Activated CD8-positive, alpha-beta memory T cell treated with anti-CD3 and anti-CD28 coated beads for 36 hours (primary cell): ENCODE data around the gene SLC35E1. TPM values are rescaled to one million over a fixed set of nuclear protein-coding genes. Genes with fewer than 3 reads are reported as not detected.
"Not testable (repeated sequence)": the region's sequence is repeated elsewhere in the genome, so short reads cannot be mapped to it uniquely, and the experiment has no call there.

Source experiments
- CTCF ChIA-PET: fragments of 350-600 bp; sonication (Branson Sonifier 250); formaldehyde crosslinking; loops from one replicate; lab custom pipeline; 2021; ENCODE audit warnings: antibody characterized with exemption; lab: Charles Lee
- POLR2A ChIA-PET: fragments of 350-600 bp; sonication (Branson Sonifier 250); formaldehyde crosslinking; loops from one replicate; lab custom pipeline; 2021; ENCODE audit warnings: antibody characterized with exemption; lab: Charles Lee
- total RNA-seq, 2 experiments: library from RNA; stranded (reverse); gene quantifications; one replicate each; pipeline ENCODE4 v1.2.3, GENCODE V29; 2021

SLC35E1 gene
- total RNA-seq, 2 experiments from 2014 or later: 54.3 to 56.1 TPM

DNA sequence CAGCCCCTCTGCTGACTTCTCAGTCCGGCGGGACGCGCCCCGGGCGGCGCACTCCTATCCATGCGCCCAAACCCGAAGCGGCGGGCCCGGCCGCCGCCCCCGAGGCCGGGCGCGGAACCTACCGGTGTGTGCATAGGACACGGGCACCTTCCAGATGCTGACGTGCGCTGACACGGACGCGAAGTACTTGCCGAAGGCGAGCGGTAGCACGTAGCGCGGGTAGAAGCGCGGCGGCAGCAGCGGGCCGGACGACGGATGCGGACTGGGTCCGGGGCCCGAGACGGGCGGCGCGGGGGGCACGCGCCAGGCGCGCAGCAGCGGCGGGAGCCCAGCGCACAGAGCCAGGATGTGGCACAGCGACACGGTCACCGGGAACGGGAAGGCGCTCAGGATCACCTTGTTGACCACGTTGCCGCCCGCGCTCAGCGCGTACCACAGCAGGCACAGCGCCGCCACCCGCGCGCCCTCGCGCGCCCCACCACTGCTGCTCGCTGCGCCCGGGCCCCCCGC lies 338 bp downstream of the SLC35E1 start:
- POLR2A ChIA-PET: interaction anchor here (1.2 kb wide), 1 partner anchor 13 kb away, joined by 8 read pairs; no protein-coding TSS in a partner anchor
- CTCF ChIA-PET: interaction anchor here (1.5 kb wide), 1 partner anchor 13 kb away, joined by 4 read pairs; no protein-coding TSS in a partner anchor

DNA sequence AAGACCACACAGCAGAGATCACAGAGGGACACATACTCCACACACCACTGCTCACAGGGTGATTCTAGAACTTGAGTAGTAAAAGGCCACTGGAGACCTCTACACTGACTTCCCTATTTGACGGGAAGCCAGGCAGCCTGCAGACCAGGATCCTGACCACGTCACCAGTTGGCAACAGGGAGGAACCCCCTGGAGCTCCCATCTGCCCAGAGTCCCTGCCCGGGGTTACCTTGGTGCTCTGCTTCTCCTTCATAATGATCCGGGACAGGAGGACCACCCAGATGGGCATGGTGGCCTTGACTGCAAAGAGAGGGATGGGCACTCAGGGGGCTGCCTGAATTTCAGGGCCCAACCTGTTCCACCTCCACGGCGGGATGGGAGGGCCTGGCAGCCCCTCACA lies 932 bp downstream of the SLC35E1 start:
- CTCF ChIA-PET: interaction anchor here (1.5 kb wide), 1 partner anchor 13 kb away, joined by 4 read pairs; no protein-coding TSS in a partner anchor

DNA sequence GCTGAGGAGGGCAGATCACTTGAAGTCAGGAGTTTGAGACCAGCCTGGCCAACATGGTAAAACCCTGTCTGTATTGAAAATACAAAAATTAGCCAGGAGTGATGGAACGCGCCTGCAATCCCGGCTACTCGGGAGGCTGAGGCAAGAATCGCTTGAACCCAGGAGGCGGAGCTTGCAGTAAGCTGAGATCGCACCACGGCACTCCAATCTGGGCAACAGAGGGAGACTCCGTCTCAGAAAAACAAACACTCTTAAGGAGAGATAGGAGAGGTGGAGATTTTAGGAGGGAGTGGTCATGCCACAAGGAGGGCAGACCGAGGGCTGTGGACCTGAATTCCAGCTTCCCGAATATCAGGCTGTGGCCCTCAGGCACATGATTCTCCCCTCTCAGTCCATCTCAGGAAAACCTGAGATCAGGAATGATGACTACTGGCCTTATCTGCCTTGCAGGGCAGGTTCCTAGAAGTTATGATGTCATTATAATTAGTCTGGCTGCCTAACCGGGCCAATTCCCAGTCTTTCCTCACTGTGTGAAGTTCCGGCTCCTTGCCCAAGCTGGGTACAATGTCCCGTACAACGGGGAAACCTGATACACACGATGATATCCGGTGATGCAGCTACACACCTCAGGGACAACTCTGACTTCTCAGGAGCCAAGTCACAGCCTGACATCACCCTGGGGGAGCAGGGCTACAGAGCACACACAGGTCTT lies 2.5 kb downstream of the SLC35E1 start:
- CTCF ChIA-PET: interaction anchor here (1.1 kb wide), 1 partner anchor 49 kb away, joined by 4 read pairs; no protein-coding TSS in a partner anchor
- POLR2A ChIA-PET: no interaction called here

More for the DNA sequence above, 932 bp downstream of the SLC35E1 start:
- POLR2A ChIA-PET: no interaction called here

DNA sequence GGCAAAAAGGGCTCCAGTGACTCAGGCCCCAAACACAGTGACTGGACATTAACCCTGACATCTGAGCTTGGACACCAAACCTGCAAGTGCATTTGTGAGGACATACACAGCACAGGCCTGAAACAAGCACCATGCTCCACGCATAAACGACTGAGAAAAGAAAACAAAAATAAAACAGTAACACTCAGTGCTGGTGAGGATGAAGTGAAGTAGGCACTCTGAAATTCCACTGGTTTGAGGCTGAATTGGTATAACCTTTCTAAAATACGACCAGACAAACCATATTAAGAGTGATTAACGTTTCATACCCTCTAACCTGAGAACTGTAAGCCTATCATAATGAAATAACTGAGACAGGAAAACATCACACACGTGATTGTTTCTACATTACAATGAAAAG lies 5.5 kb downstream of the SLC35E1 start:
- ChIA-PET POLR2A (no interaction called here), CTCF (interaction anchor here (1.1 kb wide), 1 partner anchor 21 kb away, joined by 3 read pairs; no protein-coding TSS in a partner anchor)

DNA sequence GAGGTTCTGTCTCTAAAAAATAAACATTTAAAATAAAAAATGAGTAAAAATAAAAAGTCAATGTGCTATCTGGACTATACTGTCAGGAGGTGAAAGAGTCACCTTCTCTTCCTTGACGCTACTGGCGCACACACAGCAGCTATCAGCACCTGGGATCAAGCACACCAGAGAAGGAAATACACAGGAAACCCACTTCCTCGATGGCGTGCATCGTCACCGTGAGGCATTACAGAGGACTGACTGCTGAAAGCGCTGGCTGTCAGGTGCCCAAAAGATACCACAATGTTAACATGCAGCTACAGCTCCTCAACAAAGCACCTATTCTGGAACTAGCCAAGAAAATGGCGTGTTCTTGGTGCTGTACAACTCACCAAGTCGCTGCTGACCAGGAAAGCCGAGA lies 6.1 kb downstream of the SLC35E1 start:
- ChIA-PET POLR2A (no interaction called here), CTCF (no interaction called here)

DNA sequence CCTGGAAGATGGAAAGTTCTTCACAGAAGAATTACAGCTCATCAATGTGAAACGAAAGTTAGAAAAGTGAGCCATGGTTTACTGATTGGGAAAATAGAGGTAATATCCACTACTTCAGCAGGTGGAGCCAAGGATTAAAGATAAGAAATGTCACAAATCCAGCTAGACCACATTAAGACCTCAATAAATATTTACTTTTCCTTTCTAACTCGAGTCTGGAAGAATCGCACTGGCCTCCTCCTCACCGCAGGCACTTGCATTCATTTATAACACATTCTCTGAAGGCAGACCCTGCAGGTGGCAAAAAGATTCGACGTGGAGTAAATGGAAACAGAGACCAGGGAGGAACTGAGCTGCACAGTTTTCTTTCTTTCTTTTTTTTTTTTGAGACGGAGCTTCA lies 7.4 kb downstream of the SLC35E1 start:
- ChIA-PET CTCF (interaction anchor here (0.6 kb wide), 1 partner anchor 19 kb away, joined by 3 read pairs; no protein-coding TSS in a partner anchor), POLR2A (no interaction called here)

DNA sequence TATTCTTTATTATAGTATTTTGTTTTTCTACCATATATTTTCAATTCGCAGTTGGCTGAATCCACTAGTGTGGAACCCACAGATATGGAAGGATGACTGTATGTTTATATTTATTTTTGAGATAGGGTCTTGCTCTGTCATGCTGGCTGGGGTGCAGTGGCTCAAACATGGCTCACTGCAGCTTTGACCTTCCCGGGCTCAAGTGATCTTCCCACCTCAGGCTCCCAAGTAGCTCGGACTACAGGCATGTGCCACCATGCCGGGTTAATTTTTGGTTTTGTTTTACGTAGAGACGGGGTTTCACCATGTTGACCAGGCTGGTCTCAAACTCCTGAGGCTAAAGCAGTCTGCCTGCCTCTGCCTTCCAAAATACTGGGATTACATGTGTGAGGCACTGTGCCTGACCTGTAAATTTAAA lies 9.6 kb downstream of the SLC35E1 start:
- CTCF ChIA-PET: no interaction called here
- POLR2A ChIA-PET: no interaction called here

DNA sequence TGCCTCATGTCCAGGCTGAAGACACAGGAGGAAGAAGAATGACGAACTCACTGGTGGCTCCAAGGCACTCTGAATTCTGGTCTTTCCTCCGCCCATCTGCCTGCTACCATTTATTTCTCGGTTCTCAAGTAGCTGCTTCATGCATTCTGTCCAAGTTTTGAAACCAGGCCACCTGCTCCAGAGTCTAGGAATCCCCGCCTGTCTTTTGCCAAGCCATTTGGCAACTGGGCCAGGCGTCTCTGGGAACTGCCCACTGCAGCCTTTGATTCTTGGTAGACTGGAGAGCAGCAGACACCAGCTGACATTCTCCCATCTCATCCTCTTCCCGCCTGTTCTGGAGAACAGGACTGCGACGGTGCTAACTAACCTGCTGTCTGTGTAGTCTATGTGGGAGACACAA lies 10.8 kb downstream of the SLC35E1 start:
- CTCF ChIA-PET: interaction anchor here (0.6 to 0.7 kb wide), 2 partner anchors 13 to 14 kb away, joined by 3 read pairs; no protein-coding TSS in a partner anchor

DNA sequence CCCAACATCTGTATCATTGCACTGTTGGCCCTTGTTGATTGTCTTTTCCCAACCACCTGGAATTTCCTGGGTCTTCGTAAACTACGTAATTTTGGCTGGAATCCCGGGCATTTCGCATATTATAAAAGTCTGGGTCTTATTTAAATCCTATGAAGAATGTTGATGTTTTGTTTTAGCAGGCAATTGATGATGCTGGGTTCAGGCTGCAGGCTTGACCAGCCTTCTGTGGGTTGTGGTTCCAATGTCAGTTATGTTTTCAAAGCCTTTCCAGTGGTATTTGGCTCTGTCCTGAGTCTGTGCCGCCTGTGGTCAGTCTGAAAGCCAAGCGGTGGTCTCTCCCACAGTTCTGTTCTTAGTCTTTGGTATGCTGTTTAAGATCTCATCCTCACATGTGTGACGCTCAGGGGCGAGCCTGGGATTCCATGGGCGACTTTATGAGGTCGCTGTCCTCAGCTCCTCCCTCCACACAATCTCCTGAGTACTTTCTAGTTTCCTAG lies 12.4 kb downstream of the SLC35E1 start:
- CTCF ChIA-PET: no interaction called here
- POLR2A ChIA-PET: no interaction called here

More for the DNA sequence above, 10.8 kb downstream of the SLC35E1 start:
- POLR2A ChIA-PET: no interaction called here

DNA sequence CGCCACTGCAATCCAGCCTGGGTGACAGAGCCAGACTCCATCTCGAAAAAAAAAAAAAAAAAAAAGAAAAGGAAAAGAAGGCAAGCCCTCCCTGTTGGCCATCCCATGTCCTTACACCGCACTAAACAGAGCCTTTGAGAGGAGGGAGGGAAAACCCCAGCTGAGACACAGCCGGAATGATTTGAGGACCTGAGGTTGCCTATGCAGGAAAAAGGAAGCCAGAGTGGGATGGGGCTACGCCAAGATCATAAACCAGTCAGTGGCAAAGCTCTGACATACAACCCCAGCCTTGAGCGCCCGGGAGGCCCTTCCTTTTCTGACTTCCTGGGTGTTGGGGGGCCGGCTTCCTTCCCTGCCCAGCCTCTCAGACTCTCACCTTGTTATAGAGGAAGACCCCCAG lies 17.4 kb downstream of the SLC35E1 start:
- POLR2A ChIA-PET: no interaction called here
- CTCF ChIA-PET: interaction anchor here (0.7 kb wide), 2 partner anchors 66 to 158 kb away, joined by 3 read pairs; no protein-coding TSS in a partner anchor

DNA sequence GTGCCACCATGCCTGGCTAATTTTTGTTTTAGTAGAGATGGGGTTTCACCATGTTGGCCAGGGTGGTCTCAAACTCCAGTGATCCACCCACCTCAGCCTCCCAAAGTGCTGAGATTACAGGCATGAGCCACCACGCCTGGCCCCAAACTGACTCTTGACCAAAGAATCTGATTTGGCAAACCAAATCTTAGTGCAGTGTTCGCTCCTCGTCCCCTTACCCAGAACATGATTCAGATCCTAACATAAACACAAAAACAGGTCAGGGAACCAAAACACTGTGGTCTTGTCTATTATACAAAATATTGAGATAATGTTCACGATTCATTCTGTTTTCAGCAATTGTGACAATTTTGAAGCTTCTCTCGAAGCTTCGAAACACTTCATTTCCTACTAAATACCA lies 20.3 kb downstream of the SLC35E1 start:
- POLR2A ChIA-PET, CTCF ChIA-PET: not testable (repeated sequence)

DNA sequence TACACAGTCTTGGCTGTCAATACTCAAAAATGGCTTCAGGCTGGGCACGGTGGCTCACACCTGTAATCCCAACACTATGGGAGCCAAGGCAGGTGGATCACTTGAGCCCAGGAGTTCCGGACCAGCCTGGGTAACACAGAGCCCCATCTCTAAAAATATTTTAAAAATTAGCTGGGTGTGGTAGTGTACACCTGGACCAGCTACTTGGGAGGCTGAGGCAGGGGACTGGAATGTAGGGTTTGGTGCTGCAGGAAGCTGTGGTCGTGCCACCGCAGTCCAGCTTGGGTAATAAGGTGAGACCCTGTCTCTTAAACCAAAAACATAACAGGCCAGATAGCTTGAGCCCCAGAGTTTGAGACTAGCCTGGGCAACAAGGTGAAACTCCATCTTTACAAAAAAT lies 23.3 kb downstream of the SLC35E1 start:
- POLR2A ChIA-PET: no interaction called here

DNA sequence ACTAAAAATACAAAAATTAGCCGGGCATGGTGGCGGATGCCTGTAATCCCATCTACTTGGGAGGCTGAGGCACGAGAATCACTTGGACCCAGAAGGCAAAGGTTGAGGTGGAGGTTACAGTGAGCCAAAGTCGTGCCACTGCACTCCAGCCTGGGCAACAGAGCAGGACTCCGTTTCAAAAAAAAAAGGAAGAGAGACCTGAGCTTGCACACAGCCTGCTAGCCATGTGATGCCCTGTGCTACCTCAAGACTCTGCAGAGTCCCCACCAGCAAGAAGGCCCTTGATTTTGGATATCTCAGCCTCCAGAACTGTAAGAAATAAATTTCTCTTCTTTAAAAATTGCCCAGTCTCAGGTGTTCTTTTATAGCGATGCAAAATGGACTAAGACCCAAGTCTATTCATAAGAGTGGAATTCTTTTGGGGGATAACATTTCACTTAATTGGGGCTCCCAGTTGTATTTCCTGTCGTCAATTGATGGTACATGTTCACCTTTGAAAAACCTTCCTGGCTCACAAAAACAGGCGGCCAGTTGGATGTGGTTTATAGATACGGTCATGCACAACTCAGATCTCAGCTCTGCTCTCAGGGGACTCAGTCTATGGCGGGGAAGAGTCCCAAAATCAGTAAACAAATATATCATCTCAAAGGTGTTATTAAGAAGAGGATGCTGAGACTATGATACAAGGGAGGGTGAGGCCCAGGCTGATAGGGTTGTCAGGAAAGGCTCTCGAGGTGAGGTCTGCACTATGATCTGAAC lies 27.6 kb downstream of the SLC35E1 start:
- CTCF ChIA-PET: interaction anchor here (0.6 to 1.0 kb wide), 3 partner anchors 29 to 616 kb away, joined by 3 to 4 read pairs (median 3); no protein-coding TSS in a partner anchor
- POLR2A ChIA-PET: no interaction called here

More for the DNA sequence above, 23.3 kb downstream of the SLC35E1 start:
- CTCF ChIA-PET: interaction anchor here (0.7 to 1.5 kb wide), 2 partner anchors 36 to 262 kb away, joined by 3 read pairs; no protein-coding TSS in a partner anchor

DNA sequence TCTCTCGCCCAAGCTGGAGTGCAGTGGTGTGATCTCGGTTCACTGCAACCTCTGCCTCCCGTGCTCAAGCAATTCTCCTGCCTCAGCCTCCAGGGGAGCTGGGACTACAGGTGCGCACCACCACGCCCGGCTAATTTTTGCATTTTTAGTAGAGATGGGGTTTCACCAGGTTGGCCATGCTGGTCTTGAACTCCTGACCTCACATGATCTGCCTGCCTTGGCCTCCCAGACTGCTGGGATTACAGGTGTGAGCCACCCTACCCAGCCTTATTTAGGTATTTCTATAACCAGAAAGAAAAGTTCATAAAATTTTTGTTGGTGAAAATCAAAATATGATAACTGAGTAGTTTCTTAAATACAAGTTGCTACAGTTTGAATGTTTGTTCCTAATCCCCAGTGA lies 28.5 kb downstream of the SLC35E1 start:
- POLR2A ChIA-PET: interaction anchor here (0.7 to 1.9 kb wide), 4 partner anchors 41 to 84 kb away, joined by 4 to 9 read pairs (median 6); partner anchors contain the start of gene MED26
- CTCF ChIA-PET: interaction anchor here (0.9 to 1.0 kb wide), 2 partner anchors 30 to 46 kb away, joined by 3 read pairs; no protein-coding TSS in a partner anchor

DNA sequence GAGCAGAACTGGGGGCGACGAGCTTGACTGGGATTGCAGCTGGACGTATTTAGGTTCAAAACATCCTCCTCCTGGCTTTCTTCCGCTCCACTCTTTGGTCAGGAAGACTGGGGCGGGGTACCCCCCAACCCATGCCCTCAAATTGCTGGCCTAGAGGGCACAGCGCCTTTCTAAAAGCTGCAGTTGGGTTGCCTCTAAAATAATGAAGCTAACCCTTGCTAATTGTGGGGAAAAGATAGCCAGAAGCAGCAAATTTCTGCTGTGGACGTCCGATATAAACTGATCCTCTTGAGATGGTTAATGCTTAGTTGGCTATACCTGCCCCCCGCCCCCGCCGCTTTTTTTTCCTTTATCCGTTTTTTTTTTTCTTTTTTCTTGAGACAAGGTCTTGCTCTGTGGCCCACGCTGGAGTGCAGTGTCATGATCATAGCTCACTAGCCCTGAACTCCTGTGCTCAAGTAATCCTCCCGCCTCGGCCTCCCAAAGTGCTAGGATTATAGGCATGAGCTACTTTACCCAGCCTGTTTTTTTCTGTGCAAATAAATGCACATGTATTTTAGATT lies 29.2 kb downstream of the SLC35E1 start:
- ChIA-PET CTCF (interaction anchor here (0.9 kb wide), 1 partner anchor 47 kb away, joined by 3 read pairs; no protein-coding TSS in a partner anchor), POLR2A (interaction anchor here (0.7 to 1.9 kb wide), 4 partner anchors 41 to 118 kb away, joined by 4 to 9 read pairs (median 6); partner anchors contain the start of genes MED26 and TMEM38A)

DNA sequence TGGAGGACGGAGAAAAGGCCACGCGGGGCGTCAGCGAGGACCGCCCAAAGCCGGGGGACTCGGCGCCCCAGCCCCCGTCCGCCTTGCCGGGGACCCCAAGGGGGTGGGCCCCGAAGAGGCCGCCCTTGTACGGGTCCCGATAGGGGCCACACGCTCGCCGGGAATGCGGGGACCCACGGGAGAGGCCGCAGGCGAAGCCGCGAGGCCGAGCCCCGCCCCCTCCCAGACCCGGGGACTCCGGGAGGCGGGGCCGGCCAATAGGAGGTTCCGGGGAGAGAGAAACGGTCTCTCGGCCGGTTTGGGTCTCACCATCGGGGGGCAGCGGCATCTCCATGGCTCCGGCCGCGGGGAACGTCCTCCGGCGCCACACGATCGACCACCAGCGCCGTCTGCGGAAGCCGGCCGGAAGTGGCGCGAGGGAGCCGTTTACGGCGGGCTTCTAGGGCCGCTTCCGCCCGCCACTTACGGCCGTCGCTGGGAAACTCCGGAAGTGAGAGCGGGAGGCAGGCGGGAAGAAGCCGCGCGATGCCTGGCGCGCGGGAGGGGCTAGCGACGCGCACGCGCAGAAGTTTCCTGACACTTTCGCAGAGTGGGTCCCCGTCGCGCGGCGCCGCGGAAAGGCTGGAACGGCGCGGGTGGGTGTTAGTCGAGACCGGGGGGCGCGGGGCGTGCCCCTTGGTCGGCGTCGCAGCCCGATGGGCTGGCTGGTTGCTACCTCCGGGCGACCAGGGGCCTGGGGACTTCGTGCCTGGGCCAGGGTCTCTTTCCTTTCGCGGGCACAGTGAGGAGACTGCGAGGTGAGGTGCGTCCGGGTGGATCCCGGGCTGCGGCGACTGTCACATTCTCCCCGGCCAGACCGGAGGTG lies 29.9 kb downstream of the SLC35E1 start, which contains the start of gene CHERP:
Gene CHERP, minus strand, starts transcription at position 393 of the 865 bp plus-strand sequence. Its CDS starts 59 bp downstream, at position 334.
- ChIA-PET POLR2A (interaction anchor here (0.7 to 1.9 kb wide), 5 partner anchors 8 to 119 kb away, joined by 3 to 8 read pairs (median 4); partner anchors contain the start of genes MED26 and TMEM38A), CTCF (interaction anchor here (1.2 kb wide), 1 partner anchor 46 kb away, joined by 3 read pairs; the partner anchor contains the start of genes C19orf44 and CALR3)

DNA sequence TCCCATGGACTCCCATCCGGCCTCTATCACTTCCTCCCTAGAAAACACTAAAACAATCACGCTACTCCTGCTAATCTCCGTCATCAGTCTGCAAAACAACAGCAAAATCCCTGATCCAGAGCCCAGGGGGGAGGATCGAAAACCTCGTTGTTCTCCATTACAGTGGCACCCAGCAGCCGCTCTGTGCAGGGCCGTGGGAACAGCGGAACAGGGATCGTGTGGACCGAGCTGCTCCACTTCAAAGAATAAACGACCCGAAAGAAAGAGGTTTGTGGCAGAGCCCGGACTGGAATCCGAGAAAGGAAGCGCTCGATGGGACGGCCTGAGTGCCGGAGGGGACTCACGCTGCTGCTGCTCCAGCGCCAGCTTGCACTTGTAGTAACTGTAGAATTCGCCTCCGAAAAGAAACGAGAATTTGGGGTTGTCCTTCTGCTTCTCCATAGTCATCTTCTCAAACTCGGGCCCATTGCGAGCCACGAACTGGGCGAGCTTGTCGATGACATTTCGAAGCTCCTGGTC lies 30.6 kb downstream of the SLC35E1 start:
- POLR2A ChIA-PET: interaction anchor here (0.7 to 0.8 kb wide), 2 partner anchors 9 to 116 kb away, joined by 3 read pairs; no protein-coding TSS in a partner anchor
- CTCF ChIA-PET: interaction anchor here (1.2 kb wide), 1 partner anchor 46 kb away, joined by 3 read pairs; the partner anchor contains the start of genes C19orf44 and CALR3
